GM21825 (cell line): ENCODE data around the gene C1orf174.
"Not testable (repeated sequence)": the region's sequence is repeated elsewhere in the genome, so short reads cannot be mapped to it uniquely, and the experiment has no call there.

Experiments
- ATAC-seq: cut with Tn5 transposase; IDR thresholded peaks from one replicate; pipeline ENCODE4 v1.9.1; 2021; ENCODE audit warnings: mild to moderate bottlenecking, moderate library complexity; ENCODE audit not compliant: unreplicated experiment

Gene C1orf174

GRCh38 chr1:3926956-3927355 lies 26.9 kb upstream of the C1orf174 start:
- ATAC-seq = no peak

GRCh38 chr1:3925762-3926161 lies 25.7 kb upstream of the C1orf174 start:
- ATAC-seq = no peak

GRCh38 chr1:3925256-3925655 lies 25.2 kb upstream of the C1orf174 start:
- ATAC-seq = no peak

- no peak for ATAC-seq
These were observed 24.8 kb upstream of the C1orf174 start for GRCh38 chr1:3924825-3925220.

- ATAC-seq = no peak
These were observed 24.2 kb upstream of the C1orf174 start for GRCh38 chr1:3924186-3924824.

- ATAC-seq = no peak
These were observed 23.5 kb upstream of the C1orf174 start for GRCh38 chr1:3923378-3924185.

GRCh38 chr1:3922851-3923250 lies 22.8 kb upstream of the C1orf174 start:
- ATAC-seq = no peak

- no peak for ATAC-seq
These were observed 22.2 kb upstream of the C1orf174 start for GRCh38 chr1:3922201-3922725.

- ATAC-seq = no peak
These were observed 21.7 kb upstream of the C1orf174 start for GRCh38 chr1:3921765-3922164.

- no peak for ATAC-seq
These were observed 19.6 kb upstream of the C1orf174 start for GRCh38 chr1:3919706-3920105.

GRCh38 chr1:3918966-3919611 lies 19.0 kb upstream of the C1orf174 start:
- no peak for ATAC-seq

GRCh38 chr1:3918359-3918758 lies 18.3 kb upstream of the C1orf174 start:
- ATAC-seq = not testable (repeated sequence)

- ATAC-seq = no peak
These were observed 17.7 kb upstream of the C1orf174 start for GRCh38 chr1:3917761-3918160.

- no peak for ATAC-seq
These were observed 15.6 kb upstream of the C1orf174 start for GRCh38 chr1:3915551-3916121.

- ATAC-seq = no peak
These were observed 14.8 kb upstream of the C1orf174 start for GRCh38 chr1:3914911-3915310.

GRCh38 chr1:3914331-3914851 lies 14.3 kb upstream of the C1orf174 start:
- no peak for ATAC-seq

- ATAC-seq = no peak
These were observed 13.0 kb upstream of the C1orf174 start for GRCh38 chr1:3912809-3913685.

GRCh38 chr1:3911981-3912808 lies 12.1 kb upstream of the C1orf174 start:
- ATAC-seq = no peak
